ENCODE data around the gene CNFN. TPM values are rescaled to one million over a fixed set of nuclear protein-coding genes. Genes with fewer than 3 reads are reported as not detected.

CNFN gene
- total RNA-seq, 1 experiment from 2014 or later: 0.89 TPM

DNA sequence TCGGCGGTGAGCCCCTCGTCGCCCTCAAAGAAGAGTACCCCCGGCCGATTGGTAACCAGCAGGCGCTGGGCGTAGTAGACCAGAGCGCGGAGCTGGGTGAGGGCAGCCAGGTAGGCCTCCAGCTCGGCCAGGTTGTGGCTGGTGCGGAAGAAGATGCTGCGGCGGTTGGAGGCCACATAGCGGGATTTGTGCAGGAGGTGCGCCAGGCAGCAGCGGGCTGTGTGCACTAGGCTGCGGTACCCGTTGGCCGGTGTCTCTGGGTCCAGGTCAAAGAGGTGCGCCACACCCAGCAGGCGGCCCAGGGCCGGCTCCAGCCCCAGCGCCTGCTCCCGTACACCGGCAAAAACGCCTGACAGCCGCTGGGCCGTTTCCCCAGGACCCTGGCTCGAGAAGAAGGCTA lies 20.3 kb upstream of the CNFN start:
- Mint-ChIP-seq H3K27me3 (ENCODE audit: insufficient read depth, unreplicated experiment) (no peaks in the 10 kb centered on the region), H3K4me3 (ENCODE audit: unreplicated experiment) (no peak overlapping the region), H3K4me1 (ENCODE audit: insufficient read depth, unreplicated experiment) (peaks cover 15% of the 10 kb centered on the region), H3K36me3 (ENCODE audit: insufficient read depth, unreplicated experiment) (peaks cover 22% of the 10 kb centered on the region), H3K27ac (ENCODE audit: low read depth, unreplicated experiment) (no peak overlapping the region), H3K9me3 (ENCODE audit: unreplicated experiment) (no peaks in the 10 kb centered on the region)
- TF ChIP-seq, protein P1, sequence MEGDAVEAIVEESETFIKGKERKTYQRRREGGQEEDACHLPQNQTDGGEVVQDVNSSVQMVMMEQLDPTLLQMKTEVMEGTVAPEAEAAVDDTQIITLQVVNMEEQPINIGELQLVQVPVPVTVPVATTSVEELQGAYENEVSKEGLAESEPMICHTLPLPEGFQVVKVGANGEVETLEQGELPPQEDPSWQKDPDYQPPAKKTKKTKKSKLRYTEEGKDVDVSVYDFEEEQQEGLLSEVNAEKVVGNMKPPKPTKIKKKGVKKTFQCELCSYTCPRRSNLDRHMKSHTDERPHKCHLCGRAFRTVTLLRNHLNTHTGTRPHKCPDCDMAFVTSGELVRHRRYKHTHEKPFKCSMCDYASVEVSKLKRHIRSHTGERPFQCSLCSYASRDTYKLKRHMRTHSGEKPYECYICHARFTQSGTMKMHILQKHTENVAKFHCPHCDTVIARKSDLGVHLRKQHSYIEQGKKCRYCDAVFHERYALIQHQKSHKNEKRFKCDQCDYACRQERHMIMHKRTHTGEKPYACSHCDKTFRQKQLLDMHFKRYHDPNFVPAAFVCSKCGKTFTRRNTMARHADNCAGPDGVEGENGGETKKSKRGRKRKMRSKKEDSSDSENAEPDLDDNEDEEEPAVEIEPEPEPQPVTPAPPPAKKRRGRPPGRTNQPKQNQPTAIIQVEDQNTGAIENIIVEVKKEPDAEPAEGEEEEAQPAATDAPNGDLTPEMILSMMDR (IDR thresholded peaks at IDR 0.05; ENCODE audit: unreplicated experiment): no peak
- intact Hi-C loops (cut with micrococcal nuclease): no loop called here
- ChIA-PET POLR2A (no interaction called here), CTCF (interaction anchor here (0.6 to 0.9 kb wide), 2 partner anchors 10 to 164 kb away, joined by 3 to 7 read pairs; no protein-coding TSS in a partner anchor)
- BruUV-seq (replicated peaks): no TSS peak
- DNase-seq (ENCODE audit: unreplicated experiment): no peak

DNA sequence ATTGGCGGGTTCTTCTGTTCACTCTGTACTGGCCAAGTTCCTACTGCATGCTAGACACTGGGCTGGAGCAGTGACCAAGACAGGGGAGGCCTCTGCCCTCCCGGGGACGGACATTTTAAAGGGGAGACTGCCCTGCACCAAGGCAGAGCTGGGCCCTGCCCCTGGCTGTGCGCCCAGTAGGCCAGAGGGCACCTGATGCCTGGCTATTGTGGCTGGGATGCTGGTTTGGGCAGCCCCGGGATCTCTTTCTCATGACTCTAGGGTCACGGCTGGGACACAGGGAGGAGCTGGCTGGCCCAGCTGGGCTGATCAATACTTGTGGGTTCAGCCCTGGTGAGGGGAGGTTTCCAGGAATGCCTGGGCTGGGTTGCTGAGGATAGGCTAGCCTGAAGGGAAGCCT lies 19.4 kb upstream of the CNFN start:
- H3K27ac Mint-ChIP-seq (ENCODE audit: low read depth, unreplicated experiment): no peak overlapping the region
- H3K27me3 Mint-ChIP-seq (ENCODE audit: insufficient read depth, unreplicated experiment): no peaks in the 10 kb centered on the region
- DNase-seq (ENCODE audit: unreplicated experiment): no peak
- CTCF ChIA-PET: interaction anchor here (0.9 to 1.0 kb wide), 2 partner anchors 9 to 301 kb away, joined by 3 to 7 read pairs; no protein-coding TSS in a partner anchor
- TF ChIP-seq, protein P1 (IDR thresholded peaks at IDR 0.05; ENCODE audit: unreplicated experiment): no peak
- peaks cover 15% of the 10 kb centered on the region for H3K36me3 Mint-ChIP-seq (ENCODE audit: insufficient read depth, unreplicated experiment)
- BruUV-seq (replicated peaks): no TSS peak
- H3K9me3 Mint-ChIP-seq (ENCODE audit: unreplicated experiment): no peaks in the 10 kb centered on the region
- peaks cover 15% of the 10 kb centered on the region for H3K4me1 Mint-ChIP-seq (ENCODE audit: insufficient read depth, unreplicated experiment)
- H3K4me3 Mint-ChIP-seq (ENCODE audit: unreplicated experiment): no peak overlapping the region
- POLR2A ChIA-PET: interaction anchor here (0.6 kb wide), 2 partner anchors 12 to 107 kb away, joined by 3 to 5 read pairs; partner anchors contain the start of gene PAFAH1B3
- intact Hi-C loops (cut with micrococcal nuclease): no loop called here

DNA sequence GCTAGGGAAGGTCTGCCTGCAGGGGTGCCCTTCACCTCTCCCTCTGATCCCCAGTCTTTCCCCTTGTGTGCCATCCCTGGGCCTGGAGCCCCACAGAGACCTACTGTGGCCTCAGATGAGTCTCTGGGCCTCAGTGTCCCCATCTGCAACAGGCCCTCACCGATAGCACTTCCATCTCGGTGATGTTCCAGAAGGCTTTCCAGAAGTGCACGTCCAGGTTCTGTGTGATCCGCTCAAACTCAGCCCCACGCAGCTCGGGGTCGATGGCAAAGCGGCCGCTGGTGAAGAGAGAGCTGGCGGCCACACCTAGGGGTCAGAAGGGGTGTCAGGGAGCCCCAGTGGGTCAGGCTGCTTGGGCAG lies 17.7 kb upstream of the CNFN start:
- CTCF ChIA-PET: interaction anchor here (0.5 to 1.1 kb wide), 2 partner anchors 10 to 20 kb away, joined by 3 to 4 read pairs; no protein-coding TSS in a partner anchor
- Mint-ChIP-seq H3K4me1 (ENCODE audit: insufficient read depth, unreplicated experiment) (peaks cover 15% of the 10 kb centered on the region), H3K27me3 (ENCODE audit: insufficient read depth, unreplicated experiment) (no peaks in the 10 kb centered on the region), H3K27ac (ENCODE audit: low read depth, unreplicated experiment) (no peak overlapping the region), H3K4me3 (ENCODE audit: unreplicated experiment) (no peak overlapping the region), H3K9me3 (ENCODE audit: unreplicated experiment) (no peaks in the 10 kb centered on the region), H3K36me3 (ENCODE audit: insufficient read depth, unreplicated experiment) (peaks cover 22% of the 10 kb centered on the region)
- TF ChIP-seq, protein P1 (IDR thresholded peaks at IDR 0.05; ENCODE audit: unreplicated experiment): no peak
- DNase-seq (ENCODE audit: unreplicated experiment): no peak
- no TSS peak for BruUV-seq (replicated peaks)
- POLR2A ChIA-PET: interaction anchor here (1.0 kb wide), 1 partner anchor 11 kb away, joined by 3 read pairs; no protein-coding TSS in a partner anchor
- intact Hi-C loops (cut with micrococcal nuclease): no loop called here

DNA sequence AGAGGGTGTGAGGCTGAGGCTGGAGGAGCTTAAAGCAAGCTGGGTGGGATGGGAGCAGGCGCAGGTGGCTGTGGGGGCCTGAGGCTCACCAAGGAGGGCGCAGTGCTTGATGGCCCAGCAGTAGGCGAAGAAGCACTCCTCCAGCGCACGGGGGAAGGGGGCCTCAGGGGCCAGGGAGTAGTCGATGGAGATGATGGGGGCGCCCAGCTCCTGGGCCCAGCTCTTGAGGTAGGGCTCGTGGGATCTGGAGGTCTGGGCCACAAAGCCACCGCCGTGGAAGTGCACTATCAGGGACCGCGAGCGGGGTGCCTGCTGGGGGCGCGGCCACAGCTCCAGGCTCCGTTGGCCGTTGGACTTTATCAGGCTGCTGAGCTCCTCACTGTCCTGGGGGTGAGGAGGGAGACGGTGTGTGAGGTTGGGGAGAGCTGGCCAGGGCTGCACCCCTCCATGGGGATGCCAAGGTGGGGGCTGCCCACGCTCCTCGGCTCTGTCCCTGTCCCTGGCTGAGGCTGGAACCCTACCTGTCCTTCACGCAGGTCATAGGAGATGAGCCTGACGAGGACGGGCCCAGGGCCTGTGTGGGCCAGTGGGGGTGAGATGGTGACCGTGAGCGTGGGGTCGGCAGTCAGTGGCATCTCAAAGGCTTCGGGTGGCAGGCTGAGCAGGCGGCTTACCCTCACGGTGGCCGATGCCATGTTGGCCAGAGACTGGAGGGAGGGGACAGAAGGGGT lies 17.2 kb upstream of the CNFN start:
- intact Hi-C loops (cut with micrococcal nuclease): no loop called here

More for the DNA sequence above, 17.2 kb upstream of the CNFN start:
- POLR2A ChIA-PET: interaction anchor here (1.0 kb wide), 1 partner anchor 10 kb away, joined by 3 read pairs; no protein-coding TSS in a partner anchor
- TF ChIP-seq, protein P1 (IDR thresholded peaks at IDR 0.05; ENCODE audit: unreplicated experiment): no peak
- H3K27ac Mint-ChIP-seq (ENCODE audit: low read depth, unreplicated experiment): no peak overlapping the region
- DNase-seq (ENCODE audit: unreplicated experiment): no peak
- peaks cover 24% of the 10 kb centered on the region for H3K36me3 Mint-ChIP-seq (ENCODE audit: insufficient read depth, unreplicated experiment)
- no TSS peak for BruUV-seq (replicated peaks)
- CTCF ChIA-PET: interaction anchor here (1.1 to 1.2 kb wide), 2 partner anchors 10 to 43 kb away, joined by 3 to 4 read pairs; no protein-coding TSS in a partner anchor
- H3K9me3 Mint-ChIP-seq (ENCODE audit: unreplicated experiment): no peaks in the 10 kb centered on the region
- no peaks in the 10 kb centered on the region for H3K27me3 Mint-ChIP-seq (ENCODE audit: insufficient read depth, unreplicated experiment)
- peaks cover 12% of the 10 kb centered on the region for H3K4me1 Mint-ChIP-seq (ENCODE audit: insufficient read depth, unreplicated experiment)
- H3K4me3 Mint-ChIP-seq (ENCODE audit: unreplicated experiment): no peak overlapping the region

Measured in MCF 10A (cell line).